ENCODE results near the gene TRIM46.

Gene TRIM46

DNA sequence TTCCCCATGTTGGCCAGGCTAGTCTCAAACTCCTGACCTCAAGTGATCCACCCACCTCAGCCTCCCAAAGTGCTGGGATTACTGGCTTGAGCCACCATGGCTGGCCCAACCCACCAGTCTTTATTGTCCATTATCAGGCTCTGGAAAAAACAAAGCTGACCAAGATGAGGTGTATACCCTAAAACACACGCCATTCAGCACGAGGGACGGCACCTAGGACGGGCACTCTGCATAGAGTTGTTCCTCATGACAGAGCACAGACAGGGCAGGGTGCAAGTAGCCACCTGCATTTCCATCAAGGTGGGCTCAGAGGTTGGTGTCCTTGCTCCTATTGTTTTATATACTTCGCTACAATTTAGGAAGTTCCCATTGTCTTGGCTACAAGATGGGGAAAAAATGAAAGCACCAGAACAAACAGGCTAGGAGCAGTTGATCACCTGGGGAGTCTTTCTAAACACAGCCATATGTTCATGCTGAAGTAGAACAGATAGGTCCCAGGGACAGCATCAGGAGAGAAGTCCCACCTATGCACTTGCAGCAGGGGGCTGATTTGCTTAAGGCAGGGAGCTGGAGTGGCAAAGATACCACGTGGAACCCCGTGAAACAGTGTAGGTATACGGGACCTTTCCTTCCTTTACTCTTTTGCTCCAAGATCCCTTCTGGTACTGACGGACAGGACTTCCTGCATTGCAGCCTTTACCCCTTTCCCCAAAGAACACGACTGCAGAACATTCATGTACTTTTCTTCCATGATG, 5.0 kb upstream of the TRIM46 start:
- H3K27me3 ChIP-seq (ENCODE audit: insufficient read depth, low read depth): no peaks in the 10 kb centered on the region
- no peak for TF ChIP-seq CTCF (conservative IDR thresholded peaks at IDR 0.05; ENCODE audit: low read depth, low read length)
- H3K79me2 ChIP-seq (ENCODE audit: insufficient read depth, low read depth): peaks cover 18% of the 10 kb centered on the region
- no peak overlapping the region for H3K4me3 ChIP-seq (IDR thresholded peaks at IDR 0.05; ENCODE audit: insufficient read depth, low read depth, low read length)
- H3K36me3 ChIP-seq (ENCODE audit: insufficient read depth): no peaks in the 10 kb centered on the region; the same call in 1 of the 2 replicates
- no peak overlapping the region for H3K9ac ChIP-seq
- H3K4me2 ChIP-seq: no peak overlapping the region
- H4K20me1 ChIP-seq (ENCODE audit: insufficient read depth): no peaks in the 10 kb centered on the region
- no peak overlapping the region for H2AFZ ChIP-seq (ENCODE audit: low read depth)
- H3K27ac ChIP-seq: no peak overlapping the region
- peaks cover 22% of the 10 kb centered on the region for H3K4me1 ChIP-seq (ENCODE audit: low read depth, poor library complexity, severe bottlenecking)

GRCh38 chr1:155169541-155169940, 4.1 kb upstream of the TRIM46 start:
- H3K79me2 ChIP-seq (ENCODE audit: insufficient read depth, low read depth): peaks cover 18% of the 10 kb centered on the region
- peaks cover 24% of the 10 kb centered on the region for H3K4me1 ChIP-seq (ENCODE audit: low read depth, poor library complexity, severe bottlenecking)
- no peak overlapping the region for H3K9ac ChIP-seq
- no peaks in the 10 kb centered on the region for H3K27me3 ChIP-seq (ENCODE audit: insufficient read depth, low read depth)
- H4K20me1 ChIP-seq (ENCODE audit: insufficient read depth): no peaks in the 10 kb centered on the region
- no peak overlapping the region for H3K27ac ChIP-seq
- no peaks in the 10 kb centered on the region; the same call in 1 of the 2 replicates for H3K36me3 ChIP-seq (ENCODE audit: insufficient read depth)
- 0 out of 2 replicates have a peak, but pooled peaks have one; percentile 25 for TF ChIP-seq CTCF (conservative IDR thresholded peaks at IDR 0.05; ENCODE audit: low read depth, low read length)
- H3K4me3 ChIP-seq (IDR thresholded peaks at IDR 0.05; ENCODE audit: insufficient read depth, low read depth, low read length): no peak overlapping the region
- H2AFZ ChIP-seq (ENCODE audit: low read depth): no peak overlapping the region
- no peak overlapping the region for H3K4me2 ChIP-seq

GRCh38 chr1:155170101-155170785, 3.4 kb upstream of the TRIM46 start:
- Histone ChIP-seq H4K20me1 (ENCODE audit: insufficient read depth) (no peaks in the 10 kb centered on the region), H3K36me3 (ENCODE audit: insufficient read depth) (no peaks in the 10 kb centered on the region; the same call in 1 of the 2 replicates), H3K9ac (no peak overlapping the region), H2AFZ (ENCODE audit: low read depth) (no peak overlapping the region), H3K79me2 (ENCODE audit: insufficient read depth, low read depth) (peaks cover 18% of the 10 kb centered on the region), H3K27me3 (ENCODE audit: insufficient read depth, low read depth) (no peaks in the 10 kb centered on the region), H3K4me3 (IDR thresholded peaks at IDR 0.05; ENCODE audit: insufficient read depth, low read depth, low read length) (no peak overlapping the region), H3K4me2 (no peak overlapping the region), H3K4me1 (ENCODE audit: low read depth, poor library complexity, severe bottlenecking) (peaks cover 28% of the 10 kb centered on the region), H3K27ac (no peak overlapping the region)
- TF ChIP-seq CTCF (conservative IDR thresholded peaks at IDR 0.05; ENCODE audit: low read depth, low read length): no peak

DNA sequence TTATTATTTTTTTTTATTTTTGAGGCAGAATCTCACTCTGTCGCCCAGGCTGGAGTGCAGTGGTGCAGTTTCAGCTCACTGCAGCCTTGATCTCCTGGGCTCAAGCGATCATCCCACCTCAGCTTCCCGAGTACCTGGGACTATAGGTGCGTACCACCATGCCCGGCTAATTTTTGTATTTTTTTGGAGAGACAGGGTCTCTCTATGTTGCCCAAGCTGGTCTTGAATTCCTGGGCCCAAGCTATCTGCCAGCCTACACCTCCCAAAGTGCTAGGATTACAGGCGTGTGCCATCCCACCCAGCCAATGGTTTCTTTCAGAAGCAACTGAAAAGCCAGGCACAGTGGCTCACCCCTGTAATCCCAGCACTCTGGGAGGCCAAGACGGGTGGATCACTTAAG, 2.8 kb upstream of the TRIM46 start:
- H3K4me3 ChIP-seq (IDR thresholded peaks at IDR 0.05; ENCODE audit: insufficient read depth, low read depth, low read length): no peak overlapping the region
- H3K27me3 ChIP-seq (ENCODE audit: insufficient read depth, low read depth): no peaks in the 10 kb centered on the region

More for the DNA sequence above, 2.8 kb upstream of the TRIM46 start:
- no peaks in the 10 kb centered on the region for H4K20me1 ChIP-seq (ENCODE audit: insufficient read depth)
- H3K36me3 ChIP-seq (ENCODE audit: insufficient read depth): no peaks in the 10 kb centered on the region; the same call in 1 of the 2 replicates
- no peak overlapping the region for H3K27ac ChIP-seq
- no peak overlapping the region for H3K9ac ChIP-seq
- H3K79me2 ChIP-seq (ENCODE audit: insufficient read depth, low read depth): peaks cover 18% of the 10 kb centered on the region
- H3K4me2 ChIP-seq: no peak overlapping the region
- peaks cover 32% of the 10 kb centered on the region for H3K4me1 ChIP-seq (ENCODE audit: low read depth, poor library complexity, severe bottlenecking)
- TF ChIP-seq CTCF (conservative IDR thresholded peaks at IDR 0.05; ENCODE audit: low read depth, low read length): no peak; the same call in 1 of the 2 replicates
- H2AFZ ChIP-seq (ENCODE audit: low read depth): no peak overlapping the region
